ENCODE data around the gene APOBEC3B. TPM values are rescaled to one million over a fixed set of nuclear protein-coding genes. Genes with fewer than 3 reads are reported as not detected.
"Not testable (repeated sequence)": the region's sequence is repeated elsewhere in the genome, so short reads cannot be mapped to it uniquely, and the experiment has no call there.

APOBEC3B gene
- polyA plus RNA-seq, 4 donors = 5.5 to 11.4 (median 7.1) TPM

GRCh38 chr22:38965614-38966379 lies 16.4 kb upstream of the APOBEC3B start:
- no peak for DNase-seq (ENCODE audit: low read depth in 4 of 4, low spot score in 3 of 4)

DNA sequence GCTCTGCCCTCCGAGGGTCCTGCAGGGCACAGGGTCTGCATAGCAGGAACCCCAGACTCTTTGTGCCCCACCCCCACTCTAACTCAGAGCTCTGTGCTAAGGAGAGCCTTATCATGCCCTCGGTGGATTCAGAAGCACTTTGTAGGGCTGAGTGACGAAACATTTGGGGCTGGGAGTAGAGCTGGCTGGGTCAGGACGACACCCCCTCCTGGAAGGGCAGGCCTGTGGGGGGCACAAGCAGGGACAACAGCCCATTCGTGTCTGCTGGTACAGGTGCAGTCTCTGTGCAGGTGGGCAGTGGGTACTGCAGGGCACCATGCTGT lies 15.8 kb upstream of the APOBEC3B start:
- no peak for DNase-seq (ENCODE audit: low read depth in 4 of 4, low spot score in 3 of 4)

DNA sequence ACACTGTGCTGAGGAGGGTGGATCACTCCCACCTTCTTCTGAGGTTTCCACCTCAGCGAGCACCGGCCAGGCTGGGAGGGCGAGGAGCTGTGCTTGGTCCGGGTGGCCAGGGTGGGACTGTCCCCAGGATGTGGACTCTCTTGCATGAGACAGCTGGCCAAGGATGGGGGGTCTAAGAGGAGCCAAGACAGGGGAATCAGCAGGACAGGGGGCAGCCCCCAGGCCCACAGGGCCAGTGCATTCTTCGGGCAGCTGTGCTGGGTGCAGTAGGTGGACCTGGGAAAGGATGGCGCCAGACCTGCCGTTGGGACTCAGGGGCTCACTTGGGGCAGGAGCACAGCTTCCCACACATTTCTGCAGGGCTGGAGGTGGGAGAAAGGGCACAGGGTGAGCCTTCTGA lies 15.2 kb upstream of the APOBEC3B start:
- DNase-seq (ENCODE audit: low read depth in 4 of 4, low spot score in 3 of 4) = no peak

DNA sequence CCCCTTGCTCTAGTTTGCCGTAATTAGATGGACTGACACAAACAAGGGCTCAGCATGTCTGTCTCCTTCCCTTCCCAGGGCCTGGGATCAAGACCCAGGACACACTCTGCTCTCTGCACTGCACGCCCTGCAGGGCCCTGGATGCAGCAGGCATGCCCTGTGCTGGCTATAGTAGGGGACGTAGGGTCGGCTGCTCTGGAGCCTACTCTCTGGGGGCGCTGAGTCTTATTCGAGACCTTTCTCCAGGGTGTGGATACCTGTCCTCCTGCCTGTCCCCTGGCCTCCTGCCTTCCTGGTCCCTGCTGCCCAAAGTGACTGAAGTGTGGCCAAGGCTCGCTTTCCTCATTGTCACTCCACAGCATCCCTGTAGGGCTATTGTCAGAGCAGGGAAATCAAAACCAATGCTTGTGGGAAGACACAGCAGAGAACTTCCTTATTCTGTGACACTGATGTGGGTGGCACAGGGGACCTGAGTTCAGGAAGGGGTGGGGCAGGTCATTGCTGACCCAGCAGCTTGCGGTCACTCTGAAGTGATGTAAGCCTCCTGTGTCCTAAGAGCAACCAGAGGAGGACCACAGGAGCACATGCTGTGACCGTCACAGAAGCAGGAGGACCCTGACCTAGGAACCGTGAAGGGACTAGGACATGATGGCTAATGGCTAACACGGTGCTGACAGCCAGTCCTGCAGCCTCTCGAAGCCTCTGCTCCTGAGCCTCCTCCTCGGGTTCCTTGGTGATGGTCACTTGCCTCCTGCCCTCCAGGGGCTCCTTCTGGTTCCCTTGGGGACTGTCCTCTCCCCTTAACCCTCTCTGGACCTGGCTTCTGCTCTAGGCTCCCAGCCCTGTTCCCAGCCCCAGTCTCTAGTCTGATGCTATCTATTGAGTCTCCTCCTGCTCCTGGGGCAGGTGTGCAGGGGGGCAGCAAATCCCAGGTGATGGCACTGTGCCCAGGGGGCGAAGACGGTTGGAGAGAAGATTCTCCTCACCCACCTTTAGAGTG lies 14.4 kb upstream of the APOBEC3B start:
- DNase-seq (ENCODE audit: low read depth in 4 of 4, low spot score in 3 of 4) = no peak

DNA sequence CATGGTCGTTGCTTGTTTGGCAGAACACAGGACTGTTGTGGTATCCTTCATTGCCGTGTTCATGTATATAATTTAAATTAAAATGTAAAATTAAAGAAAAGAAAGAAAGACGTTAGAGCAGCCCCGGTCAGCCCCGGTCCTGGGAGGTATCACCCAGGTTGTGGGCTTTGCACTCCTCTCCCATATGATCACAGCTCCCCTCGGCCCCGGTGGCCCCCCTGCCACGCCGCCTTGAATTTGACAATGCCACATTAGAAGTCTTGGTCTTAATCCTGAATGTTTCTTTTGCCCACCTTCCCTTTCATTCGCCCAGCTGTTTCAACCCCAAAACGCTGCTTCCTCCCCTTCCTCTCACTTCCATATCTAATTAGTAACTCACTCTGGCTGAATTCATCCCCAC lies 13.3 kb upstream of the APOBEC3B start:
- no peak for DNase-seq (ENCODE audit: low read depth in 4 of 4, low spot score in 3 of 4)

GRCh38 chr22:38970551-38970950 lies 11.6 kb upstream of the APOBEC3B start:
- DNase-seq (ENCODE audit: low read depth in 4 of 4, low spot score in 3 of 4) = no peak

DNA sequence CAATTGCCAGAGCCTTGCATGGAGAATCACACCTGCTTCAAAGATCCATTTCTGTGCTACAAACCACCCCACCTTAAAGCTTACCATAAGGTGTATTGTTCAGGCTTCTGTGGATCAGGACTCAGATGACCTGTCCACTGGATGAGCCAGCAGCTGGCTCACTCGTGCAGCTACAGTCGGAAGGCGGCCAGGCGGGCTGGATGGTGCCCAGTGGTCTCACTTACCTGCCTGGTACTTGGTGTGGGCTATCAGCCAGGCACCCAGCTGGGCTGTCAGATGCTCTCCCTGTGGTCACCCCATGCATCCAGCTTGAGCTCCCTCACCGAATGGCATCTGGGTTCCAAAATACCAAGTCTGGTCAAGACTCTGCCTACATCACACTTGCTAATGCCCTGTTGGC lies 10.9 kb upstream of the APOBEC3B start:
- DNase-seq (ENCODE audit: low read depth in 4 of 4, low spot score in 3 of 4) = no peak

GRCh38 chr22:38971791-38972190 lies 10.4 kb upstream of the APOBEC3B start:
- DNase-seq (ENCODE audit: low read depth in 4 of 4, low spot score in 3 of 4) = no peak

DNA sequence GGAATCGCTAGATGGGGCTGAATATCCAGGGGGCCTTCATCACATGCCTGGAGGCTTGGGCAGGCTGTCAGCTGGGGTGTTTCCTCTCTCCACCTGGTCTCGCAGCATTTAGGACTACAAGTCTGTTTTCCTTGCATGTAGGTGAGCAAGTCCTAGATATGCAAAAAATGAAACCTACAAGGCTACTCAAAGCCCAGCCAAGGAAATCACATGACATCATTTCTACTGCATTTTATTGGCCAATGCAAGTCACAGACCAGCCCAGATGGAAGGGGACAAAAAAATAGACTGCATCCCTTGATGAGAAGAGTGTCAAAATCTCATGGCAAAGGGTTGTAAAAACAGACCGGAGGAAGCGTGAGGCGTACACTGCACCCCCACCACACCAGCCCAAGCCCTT lies 9.6 kb upstream of the APOBEC3B start:
- no peak for DNase-seq (ENCODE audit: low read depth in 4 of 4, low spot score in 3 of 4)

DNA sequence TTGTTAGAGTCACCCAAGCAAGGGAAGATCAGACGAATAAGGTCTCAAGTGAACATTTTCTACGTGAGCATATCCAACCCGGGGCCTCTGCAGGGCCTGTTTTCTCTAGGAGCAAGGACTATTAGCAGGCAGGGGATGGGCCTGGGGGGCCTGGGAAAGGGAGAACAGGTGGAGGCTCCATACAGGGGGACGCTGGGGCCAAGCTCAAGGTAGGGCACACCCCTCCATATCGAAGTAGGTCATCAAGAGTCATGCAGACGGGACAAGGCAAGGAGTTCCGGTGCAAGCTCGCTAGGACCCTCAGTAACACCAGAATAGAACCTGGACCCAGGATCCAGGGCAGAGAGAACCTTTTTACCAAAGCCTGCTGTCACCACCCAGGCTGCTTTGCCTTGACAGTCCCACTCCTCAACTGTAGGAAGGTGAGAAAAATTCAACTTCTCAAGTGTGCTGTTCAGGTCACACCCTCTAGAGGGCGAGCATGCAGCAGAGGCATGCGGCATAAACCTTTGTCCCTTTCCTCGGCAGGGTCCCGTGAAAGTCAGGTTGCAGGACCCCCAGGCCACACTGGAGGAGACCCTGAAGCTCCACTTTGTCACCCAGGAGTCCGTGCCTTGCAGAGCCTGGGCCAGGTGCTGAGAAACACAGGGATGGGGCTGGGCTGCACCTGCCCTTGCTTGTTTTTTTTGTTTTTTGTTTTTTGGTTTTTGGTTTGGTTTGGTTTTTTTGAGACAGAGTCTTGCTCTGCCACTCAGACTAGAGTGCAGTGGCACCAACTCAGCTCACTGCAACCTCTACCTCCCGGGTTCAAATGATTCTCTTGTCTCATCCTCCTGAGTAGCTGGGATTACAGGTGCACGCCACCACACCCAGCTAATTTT lies 8.6 kb upstream of the APOBEC3B start:
- no peak for DNase-seq (ENCODE audit: low read depth in 4 of 4, low spot score in 3 of 4)

DNA sequence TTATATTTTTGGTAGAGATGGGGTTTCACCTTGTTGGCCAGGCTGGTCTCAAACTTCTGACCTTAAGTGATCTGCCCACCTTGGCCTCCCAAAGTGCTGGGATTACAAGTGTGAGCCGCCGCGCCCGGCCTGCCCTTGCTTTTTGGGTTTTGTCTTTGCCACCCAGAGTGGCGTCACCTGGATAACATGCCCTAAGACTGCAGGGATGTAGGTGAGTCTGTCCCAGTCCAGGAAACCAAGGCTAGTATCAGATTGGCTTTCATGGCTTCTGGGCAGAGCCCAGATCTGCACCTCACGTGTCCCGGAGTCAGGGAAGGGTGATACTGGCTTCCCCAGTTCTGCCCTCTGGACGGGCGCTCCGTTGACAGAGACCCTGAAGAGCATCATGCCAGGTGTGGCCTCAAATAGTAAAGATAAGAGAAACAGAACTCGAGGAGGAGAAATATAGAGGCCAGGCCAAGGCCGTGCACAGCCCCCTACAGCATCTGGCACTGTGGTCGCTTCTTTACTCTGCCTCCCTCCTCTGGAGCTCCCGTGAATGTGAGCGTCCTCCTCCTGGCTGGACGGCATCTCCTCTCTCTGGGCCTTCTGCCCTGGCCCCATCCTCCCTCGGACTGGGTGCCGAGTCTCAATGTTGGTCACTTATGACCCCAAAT lies 7.8 kb upstream of the APOBEC3B start:
- no peak for DNase-seq (ENCODE audit: low read depth in 4 of 4, low spot score in 3 of 4)

GRCh38 chr22:38974826-38975175 lies 7.3 kb upstream of the APOBEC3B start:
- no peak for DNase-seq (ENCODE audit: low read depth in 4 of 4, low spot score in 3 of 4)

DNA sequence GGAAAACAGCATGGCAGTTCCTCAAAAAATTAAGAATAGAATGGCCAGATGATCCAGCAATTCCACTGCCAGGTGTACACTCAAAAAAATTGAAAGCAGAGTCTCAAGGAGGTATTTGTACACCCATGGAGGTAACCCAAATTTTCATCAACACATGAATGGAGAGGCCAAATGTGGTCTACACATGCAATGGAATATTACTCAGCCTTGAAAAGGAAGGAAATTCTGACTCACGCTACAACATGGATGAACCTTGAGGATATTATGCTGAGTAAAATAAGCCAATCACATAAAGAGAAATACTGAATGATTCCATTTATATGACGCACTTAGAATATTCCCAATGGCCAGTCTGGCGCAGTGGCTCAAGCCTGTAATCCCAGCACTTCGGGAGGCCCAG lies 4.9 kb upstream of the APOBEC3B start:
- not testable (repeated sequence) for DNase-seq (ENCODE audit: low read depth in 4 of 4, low spot score in 3 of 4)

DNA sequence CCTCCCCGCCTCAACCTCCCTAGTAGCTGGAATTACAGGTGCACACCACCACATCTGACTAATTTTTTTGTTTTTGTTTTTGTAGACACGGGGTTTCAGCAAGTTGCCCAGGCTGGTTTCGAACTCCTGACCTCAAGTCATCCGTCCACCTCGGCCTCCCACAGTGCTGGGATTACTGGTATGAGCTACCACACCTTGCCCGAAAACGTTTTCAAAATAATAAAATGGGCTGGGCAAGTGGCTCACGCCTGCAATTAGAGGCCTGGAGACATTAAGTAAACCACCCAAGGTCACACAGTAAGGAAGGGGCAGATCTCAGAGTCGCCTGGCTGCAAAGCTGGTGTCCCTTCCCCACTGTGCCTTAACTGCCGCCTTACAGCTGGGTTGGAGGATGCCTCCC lies 1.6 kb upstream of the APOBEC3B start:
- DNase-seq (ENCODE audit: low read depth in 4 of 4, low spot score in 3 of 4) = not testable (repeated sequence)

- DNase-seq (ENCODE audit: low read depth in 4 of 4, low spot score in 3 of 4) = peak in 3 of 4 donors; percentile 36 to 53 (median 39)
These were observed 849 bp upstream of the APOBEC3B start for GRCh38 chr22:38981005-38981991.

- no peak for DNase-seq (ENCODE audit: low read depth in 4 of 4, low spot score in 3 of 4)
These were observed 2.1 kb downstream of the APOBEC3B start for GRCh38 chr22:38984224-38984623.

DNA sequence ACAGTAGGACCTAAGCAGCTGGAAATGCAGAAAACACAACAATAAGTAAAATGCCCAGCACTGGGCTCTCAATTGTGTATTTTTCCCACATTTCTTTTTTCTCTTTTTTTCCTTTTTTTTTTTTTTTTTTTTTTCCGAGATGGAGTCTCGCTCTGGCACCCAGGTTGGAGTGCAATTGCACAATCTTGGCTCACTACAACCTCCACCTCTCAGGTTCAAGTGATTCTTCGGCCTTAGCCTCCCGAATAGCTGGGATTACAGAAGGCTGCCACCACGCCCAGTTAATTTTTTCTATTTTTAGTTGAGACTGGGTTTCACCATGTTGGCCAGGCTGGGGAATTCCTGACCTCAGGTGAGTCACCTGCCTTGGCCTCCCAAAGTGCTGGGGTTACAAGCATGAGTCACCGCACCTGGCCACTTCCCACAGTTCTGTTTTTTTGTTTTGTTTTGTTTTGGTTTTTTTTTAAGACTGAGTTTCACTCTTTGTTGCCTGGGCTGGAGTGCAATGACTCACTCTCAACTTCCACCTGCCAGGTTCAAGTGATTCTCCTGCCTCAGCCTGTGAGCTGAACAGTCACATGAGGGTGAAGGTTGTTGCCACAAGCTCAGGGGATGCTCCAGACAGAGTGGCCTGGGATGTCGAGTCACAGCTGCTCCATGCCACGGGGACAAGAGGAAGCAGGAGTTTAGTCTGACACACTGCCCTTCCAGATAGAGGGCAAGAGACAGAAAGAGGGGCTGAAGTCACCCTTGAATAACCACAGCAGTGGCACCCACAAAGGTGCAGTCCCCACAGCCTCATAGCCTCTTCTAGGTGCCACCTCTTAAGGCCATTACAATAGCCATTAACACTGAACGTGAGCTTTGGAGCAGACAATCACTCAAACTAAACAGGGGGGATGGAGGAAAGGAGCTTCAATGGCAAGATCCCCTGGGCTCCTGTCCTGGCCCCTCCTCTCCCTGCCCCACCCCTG lies 2.9 kb downstream of the APOBEC3B start:
- not testable (repeated sequence) for DNase-seq (ENCODE audit: low read depth in 4 of 4, low spot score in 3 of 4)

DNA sequence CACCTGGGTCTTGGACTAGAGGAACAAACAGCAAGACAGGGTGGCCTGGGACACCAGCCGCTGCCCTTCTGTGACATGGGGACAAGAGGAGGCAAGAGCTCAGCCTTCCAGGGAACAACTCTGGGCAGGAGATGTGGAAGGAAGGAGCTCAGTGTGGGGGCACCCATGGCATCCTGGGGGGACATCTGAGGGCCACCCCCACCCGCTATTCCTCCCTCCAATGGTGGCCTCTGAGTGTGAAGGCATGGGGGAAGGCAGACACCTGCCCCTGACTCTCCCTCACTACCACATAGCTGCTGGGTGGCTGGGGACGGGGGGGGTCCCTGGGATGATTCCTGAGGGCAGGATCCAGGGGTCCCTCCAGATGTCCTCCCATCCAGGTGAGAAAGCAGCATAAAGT lies 4.5 kb downstream of the APOBEC3B start:
- no peak for DNase-seq (ENCODE audit: low read depth in 4 of 4, low spot score in 3 of 4)
